Amniotic stem cell (primary cell): Measurements from ENCODE around the gene BAIAP2L1.
"Not testable (repeated sequence)": the region's sequence is repeated elsewhere in the genome, so short reads cannot be mapped to it uniquely, and the experiment has no call there.

Source experiments
- DNase-seq: peaks from one replicate; lab custom pipeline; 2025; lab: John Stamatoyannopoulos, UW

The BAIAP2L1 gene

GRCh38 chr7:98400542-98401340, at the start of gene BAIAP2L1:
Gene BAIAP2L1 (minus strand): TSS chr7:98401090. CDS start chr7:98400852, 238 bp downstream.
- DNase-seq = peak; percentile 36

DNA sequence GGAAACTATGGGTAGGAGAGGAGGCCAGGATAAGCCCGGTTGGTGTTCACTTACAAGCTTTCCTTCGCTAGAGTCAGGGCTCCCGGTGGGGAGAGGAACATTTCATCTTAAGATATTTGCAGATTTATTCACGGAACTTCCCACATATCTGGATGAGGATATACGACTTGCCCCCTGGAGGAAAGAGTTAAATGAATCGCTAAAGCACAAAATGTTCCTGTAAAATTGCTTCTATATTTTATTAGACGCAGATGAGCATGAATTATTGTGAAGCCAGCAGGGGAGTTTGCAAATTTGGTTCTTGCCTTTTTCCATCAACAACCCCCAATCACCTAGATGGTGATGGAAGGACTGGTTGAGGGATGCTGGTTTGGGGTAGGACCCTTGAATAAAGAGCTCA, 47.9 kb upstream of the BAIAP2L1 start:
- no peak for DNase-seq

GRCh38 chr7:98440992-98441391, 40.1 kb upstream of the BAIAP2L1 start:
- not testable (repeated sequence) for DNase-seq

DNA sequence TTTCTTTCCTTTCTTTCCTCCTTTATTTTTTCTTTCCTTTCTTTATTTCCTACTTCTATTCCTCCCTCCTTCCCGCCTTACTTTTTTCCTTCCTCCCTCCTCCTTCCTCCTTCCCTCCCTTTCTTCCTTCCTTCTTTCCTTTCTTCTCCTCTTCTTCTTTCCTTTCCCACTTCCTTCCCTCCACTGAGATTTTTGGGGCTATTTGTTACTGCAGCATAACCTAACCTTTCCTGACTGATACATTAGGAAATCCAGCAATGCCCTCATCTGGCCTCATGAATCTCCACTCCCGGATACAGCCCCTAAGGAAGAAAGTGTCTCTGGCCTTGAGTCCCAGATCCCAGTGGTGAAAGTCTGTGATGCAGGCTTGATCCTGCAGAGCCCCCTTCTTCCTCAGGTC, 38.6 kb upstream of the BAIAP2L1 start:
- no peak for DNase-seq

GRCh38 chr7:98434087-98434486, 33.2 kb upstream of the BAIAP2L1 start:
- DNase-seq = no peak

- no peak for DNase-seq
These were observed 28.9 kb upstream of the BAIAP2L1 start for GRCh38 chr7:98429799-98430198.

GRCh38 chr7:98423043-98423442, 22.2 kb upstream of the BAIAP2L1 start:
- DNase-seq = no peak

DNA sequence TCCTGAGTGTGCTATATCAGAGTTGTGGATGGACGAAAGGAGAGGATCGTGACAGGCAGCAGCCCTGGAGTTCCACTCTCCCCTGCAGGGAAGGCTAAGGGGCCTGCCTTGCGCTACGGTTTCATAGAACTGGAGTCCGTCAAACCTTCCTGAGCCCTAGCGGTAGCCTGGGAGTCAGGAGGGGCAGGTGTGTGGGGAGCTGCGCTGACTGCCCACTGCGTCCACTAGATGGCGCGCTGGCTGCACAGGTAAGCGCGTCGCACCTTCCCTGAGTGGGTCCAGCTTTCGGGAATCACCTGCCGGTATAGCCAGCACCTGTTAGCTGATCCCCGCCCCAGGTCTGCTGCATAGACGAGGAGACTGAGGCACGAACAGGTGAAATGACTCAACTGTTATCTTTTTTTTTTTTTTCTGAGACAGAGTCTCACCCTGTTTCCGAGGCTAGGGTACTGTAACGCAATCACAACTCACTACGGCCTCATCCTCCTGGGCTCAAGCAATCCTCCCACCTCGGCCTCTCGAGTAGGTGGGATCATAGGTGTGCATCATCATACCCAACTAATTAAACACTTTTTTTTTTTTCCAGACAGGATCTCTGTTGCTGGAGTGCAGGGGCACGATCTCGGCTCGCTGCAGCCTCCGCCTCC, 20.2 kb upstream of the BAIAP2L1 start:
- DNase-seq = no peak

DNA sequence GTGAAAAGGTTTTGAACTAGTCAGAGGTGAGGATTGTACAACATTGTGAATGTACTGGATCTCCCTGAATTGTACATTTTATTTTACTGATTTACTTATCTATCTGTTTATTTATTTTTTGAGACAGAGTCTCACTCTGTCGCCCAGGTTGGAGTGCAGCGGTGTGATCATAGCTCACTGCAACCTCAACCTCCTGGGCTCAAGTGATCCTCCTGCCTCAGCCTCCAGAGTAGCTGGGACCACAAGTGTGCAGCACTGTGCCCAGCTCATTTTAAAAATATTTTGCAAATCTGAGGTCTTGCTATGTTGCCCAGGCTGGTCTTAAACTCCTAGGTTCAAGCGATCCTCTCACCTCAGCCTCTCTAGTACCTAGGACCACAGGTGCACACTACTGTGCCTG, 19.1 kb upstream of the BAIAP2L1 start:
- not testable (repeated sequence) for DNase-seq

DNA sequence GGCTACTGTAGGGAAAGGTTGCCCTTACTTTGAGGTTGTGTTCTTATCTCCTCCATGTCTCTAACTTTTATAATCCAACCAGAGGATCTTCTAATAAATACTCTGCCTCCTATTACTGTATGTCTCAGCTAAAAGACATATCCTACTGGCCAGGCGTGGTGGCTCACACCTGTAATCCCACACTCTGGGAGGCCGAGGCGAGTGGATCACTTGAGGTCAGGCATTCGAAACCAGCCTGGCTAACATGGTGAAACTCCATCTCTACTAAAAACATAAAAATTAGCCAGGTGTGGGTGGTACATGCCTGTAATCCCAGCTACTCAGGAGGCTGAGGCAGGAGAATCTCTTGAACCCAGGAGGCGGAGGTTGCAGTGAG, 18.4 kb upstream of the BAIAP2L1 start:
- DNase-seq = not testable (repeated sequence)

DNA sequence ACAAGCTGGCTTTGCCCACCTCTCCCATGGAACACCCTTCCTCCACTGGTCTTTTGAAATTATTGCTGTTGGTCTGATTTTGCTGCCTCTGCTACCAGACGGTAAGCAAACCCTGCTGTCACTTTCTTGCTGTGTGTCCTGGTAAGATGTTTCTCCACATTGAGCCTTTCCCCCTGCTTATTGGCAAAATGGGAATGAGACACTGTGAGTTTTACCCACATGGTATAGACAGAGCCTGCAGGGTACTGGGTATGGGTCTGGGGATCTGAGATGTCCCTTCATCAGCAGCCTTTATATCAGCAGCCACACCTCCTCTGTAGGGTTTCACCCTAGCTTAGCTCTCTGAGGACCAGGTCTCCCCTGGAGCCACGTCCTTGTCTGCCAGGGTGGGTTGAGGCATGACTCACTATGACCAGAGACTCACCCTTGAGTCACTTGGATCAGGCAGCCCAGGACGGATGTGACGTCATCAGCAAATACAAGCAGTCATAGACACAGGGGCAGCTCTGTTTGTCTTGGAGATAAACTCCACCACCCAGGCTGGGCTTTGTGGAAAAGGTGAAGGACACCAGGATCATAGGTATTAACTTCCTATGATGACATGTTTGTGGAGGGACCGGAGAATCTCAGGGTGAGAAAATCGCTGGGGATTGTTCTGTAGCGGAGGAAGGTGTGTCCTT, 17.9 kb upstream of the BAIAP2L1 start:
- DNase-seq = peak; percentile 92

DNA sequence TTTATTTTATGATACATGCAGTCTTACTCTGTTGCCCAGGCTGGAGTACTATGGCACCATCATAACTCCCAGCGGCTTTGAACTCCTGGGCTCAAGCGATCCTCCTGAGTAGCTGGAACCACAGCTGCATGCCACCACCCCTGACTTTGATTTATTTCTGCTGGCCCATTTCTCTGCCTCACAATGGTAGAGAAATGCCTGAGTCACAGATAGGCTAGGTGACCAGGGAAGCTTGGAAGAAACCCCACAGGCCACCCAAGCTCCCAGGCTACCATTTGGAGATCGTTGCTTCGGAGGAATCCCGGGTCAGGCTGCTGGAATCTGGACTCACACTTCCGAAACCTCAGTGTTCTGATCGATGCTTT, 17.4 kb upstream of the BAIAP2L1 start:
- DNase-seq = no peak

GRCh38 chr7:98417604-98418270, 16.8 kb upstream of the BAIAP2L1 start:
- DNase-seq = not testable (repeated sequence)

- DNase-seq = no peak
These were observed 13.5 kb upstream of the BAIAP2L1 start for GRCh38 chr7:98414205-98414900.

GRCh38 chr7:98413655-98414054, 12.8 kb upstream of the BAIAP2L1 start:
- not testable (repeated sequence) for DNase-seq

DNA sequence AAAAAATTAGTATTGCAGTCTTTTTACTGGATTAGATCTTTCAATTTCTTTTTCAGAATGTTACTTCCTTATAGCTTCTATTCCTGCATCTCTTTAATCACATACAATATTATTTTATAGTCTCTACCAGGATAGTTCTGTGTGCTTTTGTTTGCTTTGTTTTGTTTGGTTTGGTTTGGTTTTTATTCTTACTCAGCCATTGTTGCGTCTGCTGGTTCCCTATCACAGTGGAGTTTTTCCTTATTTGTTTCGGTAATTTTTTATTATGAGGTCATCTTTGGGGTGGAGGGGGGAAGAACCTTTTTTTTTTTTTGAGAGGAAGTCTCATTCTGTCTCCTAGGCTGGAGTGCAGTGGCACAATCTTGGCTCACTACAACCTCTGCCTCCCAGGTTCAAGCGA, 9.0 kb upstream of the BAIAP2L1 start:
- DNase-seq = no peak

GRCh38 chr7:98408146-98408545, 7.3 kb upstream of the BAIAP2L1 start:
- DNase-seq = not testable (repeated sequence)

GRCh38 chr7:98406827-98407226, 5.9 kb upstream of the BAIAP2L1 start:
- no peak for DNase-seq

DNA sequence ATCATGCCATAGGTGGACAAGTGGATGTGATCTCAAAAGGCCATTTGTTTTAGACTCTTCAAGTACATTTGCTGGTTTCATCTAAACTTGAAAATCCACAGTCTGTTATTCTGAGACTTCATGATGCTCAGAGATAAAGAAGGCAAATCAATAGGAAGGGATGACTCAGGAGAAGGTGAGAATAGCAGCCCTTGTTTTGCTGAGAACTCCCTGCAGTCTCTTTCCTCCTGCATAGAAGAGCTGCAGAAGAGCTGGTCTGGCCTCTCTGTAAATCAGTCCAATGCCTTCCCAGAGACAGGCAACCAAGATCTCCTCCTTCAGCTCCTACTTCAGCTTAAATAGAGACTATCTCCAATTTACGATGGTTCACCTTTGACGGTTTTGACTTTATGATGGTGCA, 4.0 kb upstream of the BAIAP2L1 start:
- no peak for DNase-seq

GRCh38 chr7:98399890-98400541, 874 bp downstream of the BAIAP2L1 start:
- no peak for DNase-seq

GRCh38 chr7:98399462-98399861, 1.4 kb downstream of the BAIAP2L1 start:
- no peak for DNase-seq
